NB4 (cell line): ENCODE results near the gene DHX58.

Experiments
- MYC ChIP-seq: IDR thresholded peaks from 2 replicates; pipeline ENCODE4 v1.6.1; 2011; ENCODE audit warnings: low read depth, low read length
- POLR2A ChIP-seq: IDR thresholded peaks from 2 replicates; pipeline ENCODE4 v1.6.1; 2011; ENCODE audit warnings: mild to moderate bottlenecking; ENCODE audit not compliant: insufficient read length; ENCODE audit errors: extremely low read depth
- TF ChIP-seq, protein P1 (sequence below): IDR thresholded peaks from 2 replicates; pipeline ENCODE4 v1.6.1; 2011; ENCODE audit warnings: low read depth, low read length
- TF ChIP-seq, protein P2 (sequence below): IDR thresholded peaks from one replicate; pipeline ENCODE4 v1.5.1; 2012; ENCODE audit warnings: low read depth, low read length

DNA sequence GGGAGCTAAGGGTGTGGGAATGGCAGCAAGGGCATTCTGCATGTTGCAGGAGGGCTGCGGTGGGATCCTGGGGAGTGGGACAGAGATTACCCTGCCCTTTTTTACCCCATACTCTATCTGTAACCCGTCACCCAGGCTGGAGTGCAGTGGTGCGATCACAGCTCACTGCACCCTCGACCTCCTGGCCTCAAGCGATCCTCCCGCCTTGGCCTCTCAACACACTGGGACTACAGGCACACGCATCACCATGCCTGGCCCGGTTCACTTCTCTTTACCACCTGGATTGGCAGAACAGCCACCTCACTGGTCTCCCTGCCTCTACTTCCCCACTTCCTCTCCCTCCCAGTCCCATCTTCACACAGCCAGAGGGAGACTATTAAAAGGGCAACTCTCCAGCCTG, 23.8 kb downstream of the DHX58 start:
- TF ChIP-seq, protein P1, sequence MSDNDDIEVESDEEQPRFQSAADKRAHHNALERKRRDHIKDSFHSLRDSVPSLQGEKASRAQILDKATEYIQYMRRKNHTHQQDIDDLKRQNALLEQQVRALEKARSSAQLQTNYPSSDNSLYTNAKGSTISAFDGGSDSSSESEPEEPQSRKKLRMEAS: no peak
- TF ChIP-seq, protein P2, sequence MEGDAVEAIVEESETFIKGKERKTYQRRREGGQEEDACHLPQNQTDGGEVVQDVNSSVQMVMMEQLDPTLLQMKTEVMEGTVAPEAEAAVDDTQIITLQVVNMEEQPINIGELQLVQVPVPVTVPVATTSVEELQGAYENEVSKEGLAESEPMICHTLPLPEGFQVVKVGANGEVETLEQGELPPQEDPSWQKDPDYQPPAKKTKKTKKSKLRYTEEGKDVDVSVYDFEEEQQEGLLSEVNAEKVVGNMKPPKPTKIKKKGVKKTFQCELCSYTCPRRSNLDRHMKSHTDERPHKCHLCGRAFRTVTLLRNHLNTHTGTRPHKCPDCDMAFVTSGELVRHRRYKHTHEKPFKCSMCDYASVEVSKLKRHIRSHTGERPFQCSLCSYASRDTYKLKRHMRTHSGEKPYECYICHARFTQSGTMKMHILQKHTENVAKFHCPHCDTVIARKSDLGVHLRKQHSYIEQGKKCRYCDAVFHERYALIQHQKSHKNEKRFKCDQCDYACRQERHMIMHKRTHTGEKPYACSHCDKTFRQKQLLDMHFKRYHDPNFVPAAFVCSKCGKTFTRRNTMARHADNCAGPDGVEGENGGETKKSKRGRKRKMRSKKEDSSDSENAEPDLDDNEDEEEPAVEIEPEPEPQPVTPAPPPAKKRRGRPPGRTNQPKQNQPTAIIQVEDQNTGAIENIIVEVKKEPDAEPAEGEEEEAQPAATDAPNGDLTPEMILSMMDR: no peak
- TF ChIP-seq POLR2A (no peak), MYC (no peak)
